ENCODE measurements around the gene TPR. TPM values are rescaled to one million over a fixed set of nuclear protein-coding genes. Genes with fewer than 3 reads are reported as not detected.
A peak's percentile ranks its signal among the peaks of the same experiment; 100 is the strongest.

TPR gene
- 141 and 144 TPM in 2 replicates for total RNA-seq
- 108 TPM for total RNA-seq (2013)
- 19.9 and 30.0 TPM in 2 replicates for polyA plus RNA-seq
- polyA minus RNA-seq, result 68.0 and 79.3 TPM in 2 replicates

GRCh38 chr1:186375152-186375928, at the start of gene TPR, which contains the start of gene ODR4:
Gene TPR (minus strand): TSS chr1:186375253. CDS start chr1:186375028, 225 bp downstream.
Gene ODR4 (plus strand): TSS chr1:186375838. CDS start chr1:186379786, 3,948 bp downstream.
- H3K9me3 Mint-ChIP-seq (ENCODE audit: insufficient read depth), result no peaks in the 10 kb centered on the region
- POLR2A ChIA-PET, result interaction anchor here (0.6 to 1.5 kb wide), 4 partner anchors 249 to 1621 kb away, joined by 3 to 4 read pairs (median 3); partner anchors contain the start of gene EDEM3
- under 1% methylated on average over 55 of the region's 60 CpGs for WGBS (ENCODE audit: insufficient coverage)
- Histone ChIP-seq H3K27me3 (replicated peaks in 1 of 4; ENCODE audit: control extremely low read depth in 1 of 4, control insufficient read depth in 3 of 4, insufficient read depth in 4 of 4, low read length in 3 of 4) (no peaks in the 10 kb centered on the region), H3K4me3 (ENCODE audit: control extremely low read depth in 1 of 5, extremely low read depth in 1 of 5, insufficient read depth in 1 of 5, low read depth in 2 of 5, low read length in 4 of 5) (peak within 1 kb of the TSS; percentile 67 to 97 (median 91)), H3K79me2 (ENCODE audit: control insufficient read depth, insufficient read depth, low read length) (peaks cover 48% of the 10 kb centered on the region), H3K9ac (ENCODE audit: low read length) (peak within 1 kb of the TSS; percentile 97), H3K4me1 (ENCODE audit: control insufficient read depth in 2 of 2, insufficient read depth in 2 of 2, low read length in 2 of 2) (peaks cover 10 to 20% of the 10 kb centered on the region in 2 donors), H4K20me1 (ENCODE audit: control insufficient read depth, insufficient read depth, low read length, poor library complexity, severe bottlenecking) (peaks cover 15% of the 10 kb centered on the region), H3K4me2 (replicated peaks; ENCODE audit: low read depth, low read length, poor library complexity, severe bottlenecking) (peak within 1 kb of the TSS; percentile 70), H3K9me3 (ENCODE audit: control extremely low read depth in 1 of 3, control insufficient read depth in 2 of 3, insufficient read depth in 1 of 3, low read length in 2 of 3) (no peaks in the 10 kb centered on the region), H2AFZ (ENCODE audit: insufficient read depth, low read depth, low read length, poor library complexity, severe bottlenecking) (peak within 1 kb of the TSS; percentile 99), H3K36me3 (replicated peaks in 1 of 2; ENCODE audit: control extremely low read depth in 1 of 2, control insufficient read depth in 1 of 2, extremely low read depth in 1 of 2, insufficient read depth in 2 of 2, low read length in 1 of 2) (peaks cover 4 to 19% of the 10 kb centered on the region in 2 experiments), H3K27ac (ENCODE audit: low read length in 2 of 2) (peak within 1 kb of the TSS; percentile 76 to 96)
- DNase-seq (peak; percentile 98), ATAC-seq (ENCODE audit: low read depth) (peak; percentile 85)
- H3K4me1 Mint-ChIP-seq, result peaks cover 27% of the 10 kb centered on the region
- H3K27me3 Mint-ChIP-seq, result no peaks in the 10 kb centered on the region
- TF ChIP-seq EZH2 (IDR thresholded peaks at IDR 0.05; ENCODE audit: borderline replicate concordance, insufficient read depth, low read depth, low read length, poor library complexity, severe bottlenecking), result no peak
- TF ChIP-seq CTCF (IDR thresholded peaks at IDR 0.05), result peak; percentile 86
- intact Hi-C loops (cut with micrococcal nuclease), result loop anchor here (2.0 to 5.0 kb wide), 2 partner anchors 1059 to 1328 kb away; partner anchors contain the start of genes IVNS1ABP and RNF2
- H3K4me3 Mint-ChIP-seq, result peak within 1 kb of the TSS; percentile 89
- peak within 1 kb of the TSS; percentile 90 for H3K27ac Mint-ChIP-seq
- CTCF ChIA-PET, result interaction anchor here (0.7 to 1.2 kb wide), 11 partner anchors 9 to 1620 kb away, joined by 3 to 7 read pairs (median 3); no protein-coding TSS in a partner anchor

GRCh38 chr1:186424539-186424938, 49.5 kb upstream of the TPR start:
- H3K36me3 ChIP-seq (replicated peaks in 1 of 2; ENCODE audit: control extremely low read depth in 1 of 2, control insufficient read depth in 1 of 2, extremely low read depth in 1 of 2, insufficient read depth in 2 of 2, low read length in 1 of 2), result peaks cover 0 to 13% of the 10 kb centered on the region in 2 experiments
- no peaks in the 10 kb centered on the region for H4K20me1 ChIP-seq (ENCODE audit: control insufficient read depth, insufficient read depth, low read length, poor library complexity, severe bottlenecking)
- Mint-ChIP-seq H3K27ac (no peak overlapping the region), H3K4me1 (no peaks in the 10 kb centered on the region), H3K4me3 (no peak overlapping the region), H3K9me3 (ENCODE audit: insufficient read depth) (no peaks in the 10 kb centered on the region), H3K27me3 (no peaks in the 10 kb centered on the region)
- DNase-seq (no peak), ATAC-seq (ENCODE audit: low read depth) (no peak)
- H3K79me2 ChIP-seq (ENCODE audit: control insufficient read depth, insufficient read depth, low read length), result no peaks in the 10 kb centered on the region
- H2AFZ ChIP-seq (ENCODE audit: insufficient read depth, low read depth, low read length, poor library complexity, severe bottlenecking), result no peak overlapping the region
- H3K4me2 ChIP-seq (replicated peaks; ENCODE audit: low read depth, low read length, poor library complexity, severe bottlenecking), result no peak overlapping the region
- no peak overlapping the region for H3K9ac ChIP-seq (ENCODE audit: low read length)
- POLR2A ChIA-PET, result no interaction called here
- no peaks in the 10 kb centered on the region for H3K9me3 ChIP-seq (ENCODE audit: control extremely low read depth in 1 of 3, control insufficient read depth in 2 of 3, insufficient read depth in 1 of 3, low read length in 2 of 3)
- TF ChIP-seq CTCF (IDR thresholded peaks at IDR 0.05) (no peak), EZH2 (IDR thresholded peaks at IDR 0.05; ENCODE audit: borderline replicate concordance, insufficient read depth, low read depth, low read length, poor library complexity, severe bottlenecking) (no peak)
- intact Hi-C loops (cut with micrococcal nuclease), result no loop called here
- CTCF ChIA-PET, result no interaction called here
- H3K4me3 ChIP-seq (ENCODE audit: control extremely low read depth in 1 of 5, extremely low read depth in 1 of 5, insufficient read depth in 1 of 5, low read depth in 2 of 5, low read length in 4 of 5), result no peak overlapping the region
- no peaks in the 10 kb centered on the region for H3K4me1 ChIP-seq (ENCODE audit: control insufficient read depth in 2 of 2, insufficient read depth in 2 of 2, low read length in 2 of 2)
- no peak overlapping the region for H3K27ac ChIP-seq (ENCODE audit: low read length in 2 of 2)
- no peaks in the 10 kb centered on the region for H3K27me3 ChIP-seq (replicated peaks in 1 of 4; ENCODE audit: control extremely low read depth in 1 of 4, control insufficient read depth in 3 of 4, insufficient read depth in 4 of 4, low read length in 3 of 4)
- WGBS (ENCODE audit: insufficient coverage), result 85% methylated on average over 2 of the region's 2 CpGs

Measured in B cell (primary cell).